Measurements from ENCODE around the gene ZBED1. TPM values are rescaled to one million over a fixed set of nuclear protein-coding genes. Genes with fewer than 3 reads are reported as not detected.

ZBED1 gene
- total RNA-seq, 1 experiment from 2014 or later = 45.1 TPM

- TF ChIP-seq MLX (CRISPR knock-in tag; IDR thresholded peaks at IDR 0.05) = no peak
- no peak for TF ChIP-seq ETV6 (CRISPR knock-in tag; IDR thresholded peaks at IDR 0.05)
- no peak for TF ChIP-seq ZNF138 (CRISPR knock-in tag; conservative IDR thresholded peaks at IDR 0.05)
- no peak for TF ChIP-seq ZNF532 (CRISPR knock-in tag; IDR thresholded peaks at IDR 0.05; ENCODE audit: borderline replicate concordance)
- TF ChIP-seq RORB (CRISPR knock-in tag; IDR thresholded peaks at IDR 0.05) = no peak
- no peak for TF ChIP-seq FOXJ3 (CRISPR knock-in tag; IDR thresholded peaks at IDR 0.05; ENCODE audit: borderline replicate concordance)
- TF ChIP-seq CBFB (CRISPR knock-in tag; IDR thresholded peaks at IDR 0.05; ENCODE audit: low read depth) = no peak
- no peak for TF ChIP-seq NFATC4 (CRISPR knock-in tag; IDR thresholded peaks at IDR 0.05)
- TF ChIP-seq FOXP4 (CRISPR knock-in tag; IDR thresholded peaks at IDR 0.05) = no peak
- no peak for TF ChIP-seq MAX (CRISPR knock-in tag; IDR thresholded peaks at IDR 0.05)
- no peak for TF ChIP-seq USF1 (CRISPR knock-in tag; IDR thresholded peaks at IDR 0.05)
- TF ChIP-seq HMGA2 (CRISPR knock-in tag; IDR thresholded peaks at IDR 0.05) = no peak
These were observed 47.0 kb upstream of the ZBED1 start (continued) for GRCh38 chrX:2547736-2548135.

- ATAC-seq = no peak
- ChIA-PET POLR2A (no interaction called here), CTCF (no interaction called here)
- H3K27ac Mint-ChIP-seq = no peak overlapping the region
- DNase-seq (ENCODE audit: low spot score) = no peak
- H3K4me1 Mint-ChIP-seq = peaks cover 31% of the 10 kb centered on the region
- H3K36me3 Mint-ChIP-seq = peaks cover 28% of the 10 kb centered on the region
- TF ChIP-seq PRDM15 (CRISPR knock-in tag; IDR thresholded peaks at IDR 0.05) = no peak
- no peak for TF ChIP-seq ATF3 (CRISPR knock-in tag; conservative IDR thresholded peaks at IDR 0.05)
- no peak for TF ChIP-seq ZNF512 (CRISPR knock-in tag; IDR thresholded peaks at IDR 0.05; ENCODE audit: borderline replicate concordance)
- TF ChIP-seq E2F5 (CRISPR knock-in tag; IDR thresholded peaks at IDR 0.05) = no peak
- no peak for TF ChIP-seq JAZF1 (CRISPR knock-in tag; IDR thresholded peaks at IDR 0.05)
- no peak for TF ChIP-seq ATF1 (CRISPR knock-in tag; IDR thresholded peaks at IDR 0.05)
- TF ChIP-seq TP53 (CRISPR knock-in tag; IDR thresholded peaks at IDR 0.05) = no peak
- TF ChIP-seq ZNF416 (CRISPR knock-in tag; IDR thresholded peaks at IDR 0.05) = peak; percentile 98
- no peak for TF ChIP-seq ELF4 (CRISPR knock-in tag; IDR thresholded peaks at IDR 0.05; ENCODE audit: low read depth)
- TF ChIP-seq FOXK1 (CRISPR knock-in tag; IDR thresholded peaks at IDR 0.05) = no peak
- 0 out of 2 replicates have a peak, but pooled peaks have one; percentile 22 for TF ChIP-seq ZNF317 (CRISPR knock-in tag; IDR thresholded peaks at IDR 0.05; ENCODE audit: borderline replicate concordance, low read depth)
- H3K9me3 Mint-ChIP-seq = peaks cover 38% of the 10 kb centered on the region
- peaks cover 2% of the 10 kb centered on the region; the same call in 1 of the 2 replicates for H3K27me3 Mint-ChIP-seq (ENCODE audit: low read depth)
- no peak overlapping the region for H3K4me3 Mint-ChIP-seq
These were observed 45.7 kb upstream of the ZBED1 start for GRCh38 chrX:2546496-2546895.
